Choroid plexus epithelial cell (primary cell): ENCODE results near the gene MRPL52.
"Not testable (repeated sequence)": the region's sequence is repeated elsewhere in the genome, so short reads cannot be mapped to it uniquely, and the experiment has no call there.

Experiments
- DNase-seq: peaks from one replicate; pipeline ENCODE4 v3.0.0-alpha.2; 2010; ENCODE audit warnings: low read depth
- H3K4me3 ChIP-seq: 2 replicates; pipeline ENCODE4 v1.5.1; 2011; ENCODE audit warnings: low read depth, mild to moderate bottlenecking, control low read depth, low read length, moderate library complexity
- TF ChIP-seq, protein P1 (sequence below): conservative IDR thresholded peaks from 2 replicates; pipeline ENCODE4 v1.5.1; 2011; ENCODE audit warnings: low read depth, mild to moderate bottlenecking, control low read depth, inconsistent platforms, low read length, moderate library complexity

The MRPL52 gene

DNA sequence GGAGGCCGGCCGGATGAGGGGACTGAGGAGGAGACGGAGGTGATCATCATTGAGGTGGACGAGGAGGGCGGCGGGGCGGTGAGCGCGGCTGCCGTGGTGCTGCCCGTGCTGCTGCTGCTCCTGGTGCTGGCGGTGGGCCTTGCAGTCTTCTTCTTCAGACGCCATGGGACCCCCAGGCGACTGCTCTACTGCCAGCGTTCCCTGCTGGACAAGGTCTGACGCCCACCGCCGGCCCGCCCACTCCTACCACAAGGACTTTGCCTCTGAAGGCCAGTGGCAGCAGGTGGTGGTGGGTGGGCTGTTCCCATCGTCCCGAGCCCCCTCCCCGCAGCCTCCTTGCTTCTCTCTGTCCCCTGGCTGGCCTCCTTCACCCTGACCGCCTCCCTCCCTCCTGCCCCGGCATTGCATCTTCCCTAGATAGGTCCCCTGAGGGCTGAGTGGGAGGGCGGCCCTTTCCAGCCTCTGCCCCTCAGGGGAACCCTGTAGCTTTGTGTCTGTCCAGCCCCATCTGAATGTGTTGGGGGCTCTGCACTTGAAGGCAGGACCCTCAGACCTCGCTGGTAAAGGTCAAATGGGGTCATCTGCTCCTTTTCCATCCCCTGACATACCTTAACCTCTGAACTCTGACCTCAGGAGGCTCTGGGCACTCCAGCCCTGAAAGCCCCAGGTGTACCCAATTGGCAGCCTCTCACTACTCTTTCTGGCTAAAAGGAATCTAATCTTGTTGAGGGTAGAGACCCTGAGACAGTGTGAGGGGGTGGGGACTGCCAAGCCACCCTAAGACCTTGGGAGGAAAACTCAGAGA is 16.3 kb downstream of the MRPL52 start:
- DNase-seq = no peak
- TF ChIP-seq, protein P1, sequence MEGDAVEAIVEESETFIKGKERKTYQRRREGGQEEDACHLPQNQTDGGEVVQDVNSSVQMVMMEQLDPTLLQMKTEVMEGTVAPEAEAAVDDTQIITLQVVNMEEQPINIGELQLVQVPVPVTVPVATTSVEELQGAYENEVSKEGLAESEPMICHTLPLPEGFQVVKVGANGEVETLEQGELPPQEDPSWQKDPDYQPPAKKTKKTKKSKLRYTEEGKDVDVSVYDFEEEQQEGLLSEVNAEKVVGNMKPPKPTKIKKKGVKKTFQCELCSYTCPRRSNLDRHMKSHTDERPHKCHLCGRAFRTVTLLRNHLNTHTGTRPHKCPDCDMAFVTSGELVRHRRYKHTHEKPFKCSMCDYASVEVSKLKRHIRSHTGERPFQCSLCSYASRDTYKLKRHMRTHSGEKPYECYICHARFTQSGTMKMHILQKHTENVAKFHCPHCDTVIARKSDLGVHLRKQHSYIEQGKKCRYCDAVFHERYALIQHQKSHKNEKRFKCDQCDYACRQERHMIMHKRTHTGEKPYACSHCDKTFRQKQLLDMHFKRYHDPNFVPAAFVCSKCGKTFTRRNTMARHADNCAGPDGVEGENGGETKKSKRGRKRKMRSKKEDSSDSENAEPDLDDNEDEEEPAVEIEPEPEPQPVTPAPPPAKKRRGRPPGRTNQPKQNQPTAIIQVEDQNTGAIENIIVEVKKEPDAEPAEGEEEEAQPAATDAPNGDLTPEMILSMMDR = no peak
- H3K4me3 ChIP-seq = no peak overlapping the region

DNA sequence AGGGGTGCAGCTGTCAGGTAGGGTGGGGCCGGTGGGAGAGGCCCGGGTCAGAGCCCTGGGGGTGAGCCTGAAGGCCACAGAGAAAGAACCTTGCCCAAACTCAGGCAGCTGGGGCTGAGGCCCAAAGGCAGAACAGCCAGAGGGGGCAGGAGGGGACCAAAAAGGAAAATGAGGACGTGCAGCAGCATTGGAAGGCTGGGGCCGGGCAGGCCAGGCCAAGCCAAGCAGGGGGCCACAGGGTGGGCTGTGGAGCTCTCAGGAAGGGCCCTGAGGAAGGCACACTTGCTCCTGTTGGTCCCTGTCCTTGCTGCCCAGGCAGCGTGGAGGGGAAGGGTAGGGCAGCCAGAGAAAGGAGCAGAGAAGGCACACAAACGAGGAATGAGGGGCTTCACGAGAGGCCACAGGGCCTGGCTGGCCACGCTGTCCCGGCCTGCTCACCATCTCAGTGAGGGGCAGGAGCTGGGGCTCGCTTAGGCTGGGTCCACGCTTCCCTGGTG is 17.2 kb downstream of the MRPL52 start:
- DNase-seq = no peak
- no peak overlapping the region for H3K4me3 ChIP-seq
- TF ChIP-seq, protein P1 = peak; percentile 7

DNA sequence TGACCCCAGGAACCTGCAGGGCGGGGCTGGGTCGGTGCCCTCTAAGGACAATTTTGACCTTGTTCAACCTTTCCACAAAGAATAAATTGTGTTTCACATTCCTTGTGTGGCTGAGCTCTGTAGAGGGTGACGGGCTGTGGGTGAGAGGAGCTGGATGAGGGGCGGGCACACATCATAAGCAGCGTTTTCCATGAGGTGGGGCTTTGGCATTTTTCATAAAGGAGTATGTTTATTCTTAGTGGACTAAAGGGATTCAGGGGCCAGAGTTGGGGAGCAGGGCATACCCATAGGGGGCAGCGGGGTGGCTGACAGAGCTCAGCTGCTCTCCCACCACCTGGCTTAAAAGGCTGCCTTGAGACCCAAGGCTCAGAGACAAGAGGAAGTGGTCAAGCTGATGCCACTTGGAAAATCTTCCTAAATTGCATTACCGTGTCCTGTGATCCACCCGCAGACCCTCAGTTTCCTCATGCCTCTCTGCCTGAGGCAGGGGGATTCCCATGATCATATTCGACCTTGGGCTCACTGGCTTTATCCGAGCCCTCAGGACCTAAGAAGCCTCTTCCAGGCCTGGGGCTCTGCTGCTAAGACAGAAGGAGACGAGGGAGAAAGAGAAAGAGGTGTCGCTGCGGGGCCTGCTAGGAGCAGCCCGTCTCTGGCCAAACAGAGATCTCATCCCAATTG is 18.1 kb downstream of the MRPL52 start:
- no peak overlapping the region for H3K4me3 ChIP-seq
- DNase-seq = peak; percentile 76
- TF ChIP-seq, protein P1 = peak; percentile 14

DNA sequence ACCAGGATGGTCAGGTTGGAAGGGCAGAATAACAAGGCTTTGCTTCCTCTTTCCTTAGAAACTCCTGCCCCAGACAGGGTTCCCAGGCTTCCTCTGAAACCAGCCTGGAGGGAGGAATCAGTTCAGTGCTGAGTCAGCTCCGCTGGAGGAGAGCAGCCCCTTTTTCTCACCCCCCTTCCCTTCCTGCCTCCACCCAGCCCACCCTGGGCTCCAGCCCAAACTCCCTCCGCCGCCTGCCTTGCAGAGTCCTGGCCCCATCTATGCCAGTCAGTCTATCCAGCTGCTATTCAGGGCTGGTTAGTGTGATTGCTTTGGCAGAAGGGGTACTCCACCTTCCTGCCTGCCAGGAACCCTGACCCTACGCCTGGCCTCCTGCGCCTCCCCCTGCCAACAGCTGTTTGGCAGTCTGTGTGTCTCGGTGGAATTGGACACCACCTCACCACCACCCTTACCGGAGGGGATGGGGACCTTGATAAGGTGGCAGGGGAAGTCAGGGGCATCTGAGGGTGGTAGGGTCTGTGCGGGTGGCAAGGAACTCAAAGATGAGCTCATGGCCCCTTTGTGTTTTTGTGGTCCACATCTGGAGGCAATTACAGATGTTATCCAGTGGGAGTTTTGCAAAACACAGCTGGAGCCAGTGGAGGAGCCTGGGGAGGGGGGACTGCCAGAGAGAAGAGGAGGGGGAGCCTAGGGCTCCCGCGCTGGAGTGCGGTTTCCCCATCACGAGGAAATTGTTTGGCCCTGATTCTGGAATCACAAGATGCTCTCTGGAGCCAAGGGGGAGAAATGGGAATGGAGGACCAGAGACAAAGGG is 18.9 kb downstream of the MRPL52 start:
- TF ChIP-seq, protein P1 = no peak
- H3K4me3 ChIP-seq = peak overlapping the region; percentile 1
- DNase-seq = peak; percentile 95

DNA sequence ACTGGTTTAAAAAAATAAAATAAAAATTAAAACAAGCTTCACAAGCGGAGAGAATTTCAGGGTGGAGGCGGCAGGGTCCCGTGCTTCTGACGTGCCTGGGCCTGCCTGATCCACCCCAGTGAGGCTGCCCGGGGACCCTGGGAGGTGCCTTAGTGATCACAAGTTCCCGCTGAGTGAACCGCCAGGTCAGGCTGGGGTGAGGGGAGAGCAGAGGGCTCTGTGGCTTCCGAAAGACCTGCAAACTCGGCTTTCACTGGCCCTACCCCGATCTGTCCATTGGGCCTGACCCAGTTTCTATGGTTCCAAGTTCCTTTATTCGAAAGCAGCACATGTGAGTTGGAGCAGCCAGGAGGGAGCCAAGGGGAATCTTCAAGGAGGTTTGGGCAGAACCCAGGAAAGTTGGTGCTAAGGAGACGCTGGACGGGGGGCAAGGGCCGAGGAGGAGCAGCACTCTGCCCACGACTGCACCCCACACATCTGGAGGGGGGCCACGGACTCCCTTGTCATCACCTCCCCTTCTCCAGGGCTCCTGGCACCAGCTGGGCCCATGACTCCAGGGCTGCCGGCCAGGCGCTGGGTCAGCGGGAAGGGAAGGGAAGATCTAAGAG is 19.6 kb downstream of the MRPL52 start:
- peak; percentile 92 for DNase-seq
- H3K4me3 ChIP-seq = no peak overlapping the region
- TF ChIP-seq, protein P1 = no peak

DNA sequence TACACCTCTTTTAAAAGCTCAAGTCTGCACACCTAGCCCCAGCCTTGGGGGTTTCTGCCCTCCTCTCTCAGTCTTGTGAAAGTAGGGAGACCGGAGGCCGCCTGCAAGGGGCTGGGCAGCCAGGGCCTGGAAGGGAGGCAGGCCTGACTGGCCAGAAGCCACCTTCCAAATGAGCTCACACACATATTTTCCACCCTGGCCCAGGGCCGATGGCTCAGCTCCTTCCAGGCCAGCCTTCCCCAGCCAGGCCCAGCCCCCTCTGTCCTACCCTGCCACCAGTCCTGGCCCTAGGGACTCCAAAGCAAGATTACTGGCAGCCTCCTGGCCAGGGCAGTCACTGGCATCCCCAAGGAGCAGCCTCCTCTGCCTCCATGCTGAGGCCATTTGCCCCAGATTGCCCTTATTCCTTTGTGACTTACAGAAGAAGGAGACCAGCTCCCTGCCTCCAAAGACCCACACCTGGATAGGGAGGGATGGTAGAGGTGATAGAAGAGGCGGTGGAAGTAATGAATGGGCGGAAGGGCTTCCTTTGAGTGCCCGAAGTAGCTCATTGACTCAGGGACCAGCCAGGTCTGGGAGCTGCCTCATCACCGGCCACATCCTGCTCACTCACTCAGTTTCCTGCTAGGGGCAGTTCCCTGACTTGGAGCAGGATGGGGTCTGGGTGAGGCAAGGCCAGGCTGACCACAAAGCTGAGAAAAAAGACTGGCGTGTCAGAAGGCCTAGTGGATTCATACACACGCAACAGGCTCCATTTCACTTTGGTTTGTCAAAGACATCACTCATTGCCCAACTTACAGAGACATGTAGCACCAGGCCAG is 21.5 kb downstream of the MRPL52 start:
- DNase-seq = peak; percentile 96
- H3K4me3 ChIP-seq = no peak overlapping the region
- TF ChIP-seq, protein P1 = no peak

DNA sequence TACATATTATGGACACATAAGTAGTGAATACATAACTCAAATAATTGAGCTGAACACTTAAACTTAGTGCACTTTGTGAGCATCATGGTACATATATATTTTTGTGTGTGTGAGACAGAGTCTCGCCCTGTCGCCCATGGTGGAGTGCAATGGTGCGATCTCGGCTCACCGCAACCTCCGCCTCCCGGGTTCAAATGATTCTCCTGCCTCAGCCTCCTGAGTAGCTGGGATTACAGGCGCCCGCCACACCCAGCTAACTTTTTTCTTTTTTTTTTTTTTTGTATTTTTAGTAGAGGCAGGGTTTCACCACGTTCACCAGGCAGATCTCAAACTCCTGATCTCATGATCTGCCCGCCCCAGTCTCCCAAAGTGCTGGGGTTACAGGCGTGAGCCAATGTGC is 22.5 kb downstream of the MRPL52 start:
- DNase-seq = not testable (repeated sequence)

More for the DNA sequence above, 22.5 kb downstream of the MRPL52 start:
- H3K4me3 ChIP-seq = not testable (repeated sequence)
